ENCODE data around the gene AP2A2.
A peak's percentile ranks its signal among the peaks of the same experiment; 100 is the strongest.

AP2A2 gene

GRCh38 chr11:898540-899190 lies 27.0 kb upstream of the AP2A2 start:
- no peak for DNase-seq (ENCODE audit: low read depth in 1 of 2, low spot score in 1 of 2)

- DNase-seq (ENCODE audit: low read depth in 1 of 2, low spot score in 1 of 2): no peak
Observed at GRCh38 chr11:899724-900123, 25.9 kb upstream of the AP2A2 start.

GRCh38 chr11:900545-900944 lies 25.1 kb upstream of the AP2A2 start:
- DNase-seq (ENCODE audit: low read depth in 1 of 2, low spot score in 1 of 2): no peak

GRCh38 chr11:901452-902061 lies 24.1 kb upstream of the AP2A2 start:
- no peak for DNase-seq (ENCODE audit: low read depth in 1 of 2, low spot score in 1 of 2)

GRCh38 chr11:904380-904779 lies 21.3 kb upstream of the AP2A2 start:
- no peak for DNase-seq (ENCODE audit: low read depth in 1 of 2, low spot score in 1 of 2)

GRCh38 chr11:905952-906351 lies 19.7 kb upstream of the AP2A2 start:
- no peak for DNase-seq (ENCODE audit: low read depth in 1 of 2, low spot score in 1 of 2)

GRCh38 chr11:907668-908067 lies 18.0 kb upstream of the AP2A2 start:
- DNase-seq (ENCODE audit: low read depth in 1 of 2, low spot score in 1 of 2): no peak

GRCh38 chr11:908273-908672 lies 17.4 kb upstream of the AP2A2 start:
- no peak for DNase-seq (ENCODE audit: low read depth in 1 of 2, low spot score in 1 of 2)

GRCh38 chr11:909406-909805 lies 16.3 kb upstream of the AP2A2 start:
- no peak for DNase-seq (ENCODE audit: low read depth in 1 of 2, low spot score in 1 of 2)

- DNase-seq (ENCODE audit: low read depth in 1 of 2, low spot score in 1 of 2): no peak
Observed at GRCh38 chr11:910044-910588, 15.6 kb upstream of the AP2A2 start.

GRCh38 chr11:910589-911030 lies 15.1 kb upstream of the AP2A2 start, which contains the start of gene CHID1:
Gene CHID1 (minus strand): TSS chr11:910810. CDS start chr11:904816, 5,994 bp downstream.
- peak; percentile 73 to 83 for DNase-seq (ENCODE audit: low read depth in 1 of 2, low spot score in 1 of 2)

GRCh38 chr11:911031-911889 lies 14.4 kb upstream of the AP2A2 start:
- DNase-seq (ENCODE audit: low read depth in 1 of 2, low spot score in 1 of 2): no peak

- no peak for DNase-seq (ENCODE audit: low read depth in 1 of 2, low spot score in 1 of 2)
Observed at GRCh38 chr11:911890-912219, 13.8 kb upstream of the AP2A2 start.

- no peak for DNase-seq (ENCODE audit: low read depth in 1 of 2, low spot score in 1 of 2)
Observed at GRCh38 chr11:912266-912665, 13.4 kb upstream of the AP2A2 start.

GRCh38 chr11:913043-913442 lies 12.6 kb upstream of the AP2A2 start:
- DNase-seq (ENCODE audit: low read depth in 1 of 2, low spot score in 1 of 2): no peak

GRCh38 chr11:914204-914603 lies 11.5 kb upstream of the AP2A2 start:
- no peak for DNase-seq (ENCODE audit: low read depth in 1 of 2, low spot score in 1 of 2)

- DNase-seq (ENCODE audit: low read depth in 1 of 2, low spot score in 1 of 2): no peak
Observed at GRCh38 chr11:914747-915501, 10.7 kb upstream of the AP2A2 start.

GRCh38 chr11:917426-917825 lies 8.2 kb upstream of the AP2A2 start:
- DNase-seq (ENCODE audit: low read depth in 1 of 2, low spot score in 1 of 2): no peak

- DNase-seq (ENCODE audit: low read depth in 1 of 2, low spot score in 1 of 2): no peak
Observed at GRCh38 chr11:921921-922678, 3.6 kb upstream of the AP2A2 start.

- no peak for DNase-seq (ENCODE audit: low read depth in 1 of 2, low spot score in 1 of 2)
Observed at GRCh38 chr11:923691-924405, 1.8 kb upstream of the AP2A2 start.
